K562 (cell line): ENCODE measurements around the gene ARHGAP29. TPM values are rescaled to one million over a fixed set of nuclear protein-coding genes. Genes with fewer than 3 reads are reported as not detected.

Source experiments
- ATAC-seq: fragments of 200-7000 bp; cut with Tn5 transposase; 3 replicates; pipeline ENCODE4 v1.9.1; 2020; ENCODE audit warnings: moderate library complexity
- BruUV-seq: library from RNA; stranded (reverse); fragments of 400-500 nt; replicated peaks from 2 replicates; lab custom pipeline; 2021; lab: Mats Ljungman, UMichigan
- CTCF ChIA-PET: fragments of 300-600 bp; formaldehyde crosslinking; extraction: SDS; loops from one replicate; lab custom pipeline; 2021; ENCODE audit warnings: low intra/inter-chr PET ratio; lab: Yijun Ruan, JAX
- POLR2A ChIA-PET: fragments of 300-600, 350-650 bp; sonication (Branson Sonifier 250); formaldehyde crosslinking; extraction: SDS; loops from one replicate; lab custom pipeline; 2021; ENCODE audit warnings: antibody characterized with exemption, inconsistent platforms; lab: Yijun Ruan, JAX
- DNase-seq, 4 experiments: peaks; one replicate each; pipeline versions ENCODE4 v3.0.0 to v3.0.0-alpha.2; 2011 to 2018; ENCODE audit warnings: low spot score in 3 of 4, mixed read lengths in 3 of 4; ENCODE audit errors: extremely low read depth in 1 of 4
- FAIRE-seq: peaks from 2 replicates; lab custom pipeline; 2011; peaks lifted over from hg19 to GRCh38; lab: Jason Lieb, UNC
- H2AFZ ChIP-seq: 2 replicates; pipeline ENCODE4 v1.6.0; 2011; ENCODE audit warnings: low read depth, low read length, control low read depth, inconsistent platforms
- H3K27ac ChIP-seq: fragments of 200-600 bp; 3 replicates; pipeline ENCODE4 v1.8.0; 2011; ENCODE audit warnings: low read depth, mild to moderate bottlenecking, control low read depth, inconsistent platforms, low read length, moderate library complexity, mixed read lengths; ENCODE audit errors: extremely low read depth
- H3K27me3 ChIP-seq, 2 experiments: fragments of 300-600 bp in 1 of 2; 2 replicates in 1 of 2; 3 replicates in 1 of 2; pipeline versions ENCODE4 v1.6.0 to v1.8.0; 2011; ENCODE audit warnings: inconsistent platforms in 2 of 2, low read length in 2 of 2, mild to moderate bottlenecking in 1 of 2, mixed read lengths in 1 of 2, moderate library complexity in 1 of 2; ENCODE audit not compliant: control insufficient read depth in 2 of 2, insufficient read depth in 2 of 2
- H3K36me3 ChIP-seq: fragments of 300-600 bp; 3 replicates; pipeline ENCODE4 v1.8.0; 2011; ENCODE audit warnings: mild to moderate bottlenecking, low read length, inconsistent platforms; ENCODE audit not compliant: control insufficient read depth, insufficient read depth
- H3K4me1 ChIP-seq, 2 experiments: fragments of 200-600 bp in 1 of 2; replicated peaks in 1 of 2; 2 replicates in 1 of 2; 3 replicates in 1 of 2; pipeline versions ENCODE4 v1.5.1 to v1.8.0; 2011; ENCODE audit warnings: inconsistent platforms in 2 of 2, low read length in 2 of 2, mild to moderate bottlenecking in 1 of 2, mixed read lengths in 1 of 2, moderate library complexity in 1 of 2; ENCODE audit not compliant: control insufficient read depth in 2 of 2, insufficient read depth in 2 of 2
- H3K4me2 ChIP-seq: 2 replicates; pipeline ENCODE4 v1.6.1; 2011; ENCODE audit warnings: low read length, control low read depth, inconsistent platforms, mixed read lengths; ENCODE audit not compliant: insufficient read depth
- H3K4me3 ChIP-seq: fragments of 200-600 bp; sonication (generic), shearing (Covaris generic); 2 replicates; pipeline ENCODE4 v1.5.1; 2016; ENCODE audit warnings: control low read depth, inconsistent platforms
- H3K79me2 ChIP-seq: fragments of 200-600 bp; 3 replicates; pipeline ENCODE4 v1.8.0; 2011; ENCODE audit warnings: low read length, inconsistent platforms; ENCODE audit not compliant: control insufficient read depth, insufficient read depth
- H3K9ac ChIP-seq, 2 experiments: 2 replicates each; pipeline versions ENCODE4 v1.6.0 to v1.6.1; 2011; ENCODE audit warnings: low read depth in 2 of 2, low read length in 2 of 2, control low read depth in 1 of 2, inconsistent platforms in 1 of 2, mild to moderate bottlenecking in 1 of 2, mixed read lengths in 1 of 2; ENCODE audit not compliant: insufficient read depth in 1 of 2
- H3K9me1 ChIP-seq: one replicate; pipeline ENCODE4 v1.6.0; 2011; ENCODE audit warnings: inconsistent platforms, mild to moderate bottlenecking, low read length, moderate library complexity; ENCODE audit not compliant: control insufficient read depth, insufficient read depth
- H3K9me3 ChIP-seq: replicated peaks from 2 replicates; pipeline ENCODE4 v1.5.1; 2011; ENCODE audit warnings: low read depth, low read length, inconsistent platforms; ENCODE audit not compliant: control insufficient read depth, insufficient read depth
- H4K20me1 ChIP-seq: replicated peaks from 2 replicates; pipeline ENCODE4 v1.6.1; 2011; ENCODE audit warnings: low read length, inconsistent platforms, mixed read lengths; ENCODE audit not compliant: control insufficient read depth, insufficient read depth
- ESRRA ChIP-seq: fragments of 450-650 bp; IDR thresholded peaks from 2 replicates; pipeline ENCODE4 v1.6.1; 2014; ENCODE audit warnings: low read depth, mild to moderate bottlenecking, moderate library complexity, borderline replicate concordance
- ETV5 ChIP-seq: sonication (generic); formaldehyde crosslinking; IDR thresholded peaks from 2 replicates; pipeline ENCODE4 v1.4.0; 2020; ENCODE audit warnings: low read depth, mild to moderate bottlenecking, missing genetic modification reagents
- FOXM1 ChIP-seq, 2 experiments: fragments of 450-650 bp in 1 of 2; sonication (generic) in 1 of 2; formaldehyde crosslinking in 1 of 2; IDR thresholded peaks; 2 replicates each; pipeline versions ENCODE4 v1.6.1 to v1.9.0; 2017 to 2022; ENCODE audit warnings: low read depth in 2 of 2, mild to moderate bottlenecking in 2 of 2, missing genetic modification reagents in 1 of 2, moderate library complexity in 1 of 2
- L3MBTL2 ChIP-seq: fragments of 450-650 bp; IDR thresholded peaks from 2 replicates; pipeline ENCODE4 v1.6.1; 2016; ENCODE audit warnings: mild to moderate bottlenecking, moderate library complexity
- RBM39 ChIP-seq: fragments of 200-400 bp; formaldehyde crosslinking; optimal IDR thresholded peaks from 2 replicates; pipeline ENCODE3; 2018; ENCODE audit warnings: low read depth, low read length
- SAFB ChIP-seq: fragments of 200-400 bp; formaldehyde crosslinking; IDR thresholded peaks from 2 replicates; pipeline ENCODE4 v1.6.1; 2017; ENCODE audit warnings: low read depth, low read length, borderline replicate concordance
- SRSF1 ChIP-seq: fragments of 200-400 bp; formaldehyde crosslinking; IDR thresholded peaks from 2 replicates; pipeline ENCODE4 v1.6.1; 2017; ENCODE audit warnings: mild to moderate bottlenecking, low read depth, low read length, moderate library complexity
- TBL1XR1 ChIP-seq, 2 experiments: IDR thresholded peaks; 2 replicates each; pipeline ENCODE4 v1.6.1; 2012; ENCODE audit warnings: improper control_type of control experiment in 2 of 2, low read length in 2 of 2, mild to moderate bottlenecking in 1 of 2
- XRCC5 ChIP-seq: fragments of 200-400 bp; formaldehyde crosslinking; IDR thresholded peaks from 2 replicates; pipeline ENCODE4 v1.6.1; 2017; ENCODE audit warnings: low read depth, mild to moderate bottlenecking, low read length
- WGBS: fragments of 100-300 bp; shearing (Covaris generic); methylation state at CpG from one replicate; pipeline ENCODE4 v1.1.6; 2016; ENCODE audit warnings: low coverage, mixed read lengths; ENCODE audit not compliant: insufficient coverage; ENCODE audit errors: missing lambda C conversion rate; 5-methylcytosine and 5-hydroxymethylcytosine counted together
- in situ Hi-C: fragments of 300-500 bp; cut with MboI; formaldehyde crosslinking; loops from 4 replicates; pipeline ENCODE4 v1.15.0; 2018; ENCODE audit warnings: inconsistent platforms, mixed read lengths
- intact Hi-C: fragments of 100-400 bp; cut with micrococcal nuclease; formaldehyde crosslinking; loops from 2 replicates; pipeline ENCODE4 v1.14.2; 2022
- polyA plus RNA-seq, 8 experiments: library from polyadenylated mRNA; depleted of rRNA in 4 of 8; stranded (reverse) in 5 of 8; unstranded in 3 of 8; fragments of >200 nt; fragmentation: Nextera tagmentation in 2 of 8; fragmentation: Illumina TruSeq in 1 of 8; extraction: Ambion mirVana in 2 of 8; extraction: Trizol in 1 of 8; gene quantifications; 2 replicates each; pipeline versions ENCODE4 v1.2.1 to v1.2.3, GENCODE V29; 2011 to 2014; ENCODE audit warnings: inconsistent platforms in 1 of 8, missing spikeins in 1 of 8
- total RNA-seq, 7 experiments: library from RNA; depleted of rRNA in 6 of 7; stranded (reverse); fragments of >200 nt in 6 of 7; fragmentation: Illumina TruSeq in 2 of 7; extraction: Trizol in 2 of 7; gene quantifications; 2 replicates each; pipeline versions ENCODE4 v1.2.1 to v1.2.3, GENCODE V29; 2011 to 2021; ENCODE audit warnings: low replicate concordance in 1 of 7
- TF ChIP-seq, protein P1 (sequence below): sonication (generic); formaldehyde crosslinking; IDR thresholded peaks from 2 replicates; pipeline ENCODE4 v1.8.1; 2022; ENCODE audit warnings: missing genetic modification reagents
- TF ChIP-seq, protein P2 (sequence below): fragments of 250-450 bp; sonication (Bioruptor Pico); IDR thresholded peaks from 2 replicates; pipeline ENCODE4 v1.5.0; 2020; ENCODE audit warnings: mild to moderate bottlenecking, borderline replicate concordance
- TF ChIP-seq, protein P3 (sequence below): fragments of 450-650 bp; formaldehyde crosslinking; IDR thresholded peaks from 2 replicates; pipeline ENCODE4 v1.4.0; 2022; ENCODE audit warnings: missing genetic modification characterization
- TF ChIP-seq, protein P4 (sequence below): fragments of 450-650 bp; conservative IDR thresholded peaks from 2 replicates; pipeline ENCODE4 v1.6.1; 2016; ENCODE audit warnings: missing genetic modification characterization, low read depth, mild to moderate bottlenecking, control low read depth, missing compliant biosample characterization

ARHGAP29 gene
- total and polyA plus RNA-seq, 9 of the 15 experiments (the other 6 are each of a cell fraction or from before 2014, with no cell fraction given): under 0.01 to 0.13 (median 0.02) TPM; not detected in 5

DNA sequence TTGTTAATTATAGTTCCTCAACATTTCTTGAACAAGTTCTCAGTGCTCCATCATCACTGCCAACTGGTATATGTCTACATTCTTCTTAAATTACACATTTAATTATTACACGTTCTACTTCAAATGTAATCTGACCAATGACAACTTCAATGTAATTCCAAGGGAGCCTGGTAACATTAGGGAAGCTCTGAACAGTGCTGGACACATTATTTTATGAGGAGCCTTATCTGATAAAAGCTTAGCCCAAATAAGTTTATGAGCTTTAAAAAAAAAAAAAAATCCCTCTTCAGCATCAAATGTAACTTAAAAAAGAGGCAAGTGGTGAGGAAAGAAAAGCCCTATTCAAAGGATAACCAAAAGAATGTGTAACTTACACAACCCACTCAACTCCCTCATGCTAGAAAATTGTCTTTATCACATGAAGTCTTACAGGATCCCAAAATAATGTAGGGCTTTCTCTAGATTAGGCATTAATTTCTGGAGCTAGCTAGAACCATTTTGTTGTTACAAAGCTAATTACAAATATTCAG is 81.2 kb downstream of the ARHGAP29 start (continued):
- TF ChIP-seq, protein P1, sequence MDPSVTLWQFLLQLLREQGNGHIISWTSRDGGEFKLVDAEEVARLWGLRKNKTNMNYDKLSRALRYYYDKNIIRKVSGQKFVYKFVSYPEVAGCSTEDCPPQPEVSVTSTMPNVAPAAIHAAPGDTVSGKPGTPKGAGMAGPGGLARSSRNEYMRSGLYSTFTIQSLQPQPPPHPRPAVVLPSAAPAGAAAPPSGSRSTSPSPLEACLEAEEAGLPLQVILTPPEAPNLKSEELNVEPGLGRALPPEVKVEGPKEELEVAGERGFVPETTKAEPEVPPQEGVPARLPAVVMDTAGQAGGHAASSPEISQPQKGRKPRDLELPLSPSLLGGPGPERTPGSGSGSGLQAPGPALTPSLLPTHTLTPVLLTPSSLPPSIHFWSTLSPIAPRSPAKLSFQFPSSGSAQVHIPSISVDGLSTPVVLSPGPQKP: no peak
- TF ChIP-seq, protein P2, sequence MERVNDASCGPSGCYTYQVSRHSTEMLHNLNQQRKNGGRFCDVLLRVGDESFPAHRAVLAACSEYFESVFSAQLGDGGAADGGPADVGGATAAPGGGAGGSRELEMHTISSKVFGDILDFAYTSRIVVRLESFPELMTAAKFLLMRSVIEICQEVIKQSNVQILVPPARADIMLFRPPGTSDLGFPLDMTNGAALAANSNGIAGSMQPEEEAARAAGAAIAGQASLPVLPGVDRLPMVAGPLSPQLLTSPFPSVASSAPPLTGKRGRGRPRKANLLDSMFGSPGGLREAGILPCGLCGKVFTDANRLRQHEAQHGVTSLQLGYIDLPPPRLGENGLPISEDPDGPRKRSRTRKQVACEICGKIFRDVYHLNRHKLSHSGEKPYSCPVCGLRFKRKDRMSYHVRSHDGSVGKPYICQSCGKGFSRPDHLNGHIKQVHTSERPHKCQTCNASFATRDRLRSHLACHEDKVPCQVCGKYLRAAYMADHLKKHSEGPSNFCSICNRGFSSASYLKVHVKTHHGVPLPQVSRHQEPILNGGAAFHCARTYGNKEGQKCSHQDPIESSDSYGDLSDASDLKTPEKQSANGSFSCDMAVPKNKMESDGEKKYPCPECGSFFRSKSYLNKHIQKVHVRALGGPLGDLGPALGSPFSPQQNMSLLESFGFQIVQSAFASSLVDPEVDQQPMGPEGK (CRISPR knock-in tag): no peak
- no peak for TF ChIP-seq SAFB
- TF ChIP-seq, all 486 proteins: peak for 0

DNA sequence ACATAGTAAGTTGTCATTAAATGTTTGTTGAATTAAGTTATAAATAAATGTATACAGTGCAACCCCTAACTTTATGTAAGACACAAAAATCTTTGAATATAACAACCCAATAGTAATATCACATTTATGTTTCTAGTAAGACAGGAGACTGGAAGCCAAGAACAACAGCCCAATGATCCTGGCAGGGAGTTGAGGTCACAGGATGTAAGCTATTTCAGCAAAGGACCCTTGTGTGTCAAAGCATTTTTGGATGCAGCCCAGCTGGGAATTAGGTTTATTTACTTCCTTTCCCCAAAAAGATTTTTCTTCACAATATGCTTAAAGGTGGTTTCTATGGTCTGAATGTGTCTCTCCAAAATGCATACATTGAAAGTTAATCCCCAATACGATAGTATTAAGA is 82.4 kb downstream of the ARHGAP29 start:
- H3K9ac ChIP-seq: no peak overlapping the region
- H3K79me2 ChIP-seq: no peaks in the 10 kb centered on the region
- in situ Hi-C loops: no loop called here
- H4K20me1 ChIP-seq: no peaks in the 10 kb centered on the region
- POLR2A ChIA-PET: interaction anchor here (0.9 kb wide), 1 partner anchor 22 kb away, joined by 3 read pairs; no protein-coding TSS in a partner anchor
- no peak overlapping the region for H2AFZ ChIP-seq
- no peak overlapping the region for H3K4me3 ChIP-seq
- no peak for FAIRE-seq
- intact Hi-C loops: no loop called here
- no peaks in the 10 kb centered on the region for H3K4me1 ChIP-seq
- ATAC-seq: no peak
- CTCF ChIA-PET: no interaction called here
- no peaks in the 10 kb centered on the region for H3K36me3 ChIP-seq
- 0% methylated on average over 1 of the region's 1 CpG for WGBS
- H3K4me2 ChIP-seq: no peak overlapping the region
- no peak for DNase-seq
- BruUV-seq: no TSS peak
- no peak overlapping the region for H3K27ac ChIP-seq
- H3K9me1 ChIP-seq: no peaks in the 10 kb centered on the region
- H3K9me3 ChIP-seq: no peaks in the 10 kb centered on the region
- peaks cover 0 to 6% of the 10 kb centered on the region in 2 experiments; a peak in 2 of 5 replicates for H3K27me3 ChIP-seq
- TF ChIP-seq, protein P3, sequence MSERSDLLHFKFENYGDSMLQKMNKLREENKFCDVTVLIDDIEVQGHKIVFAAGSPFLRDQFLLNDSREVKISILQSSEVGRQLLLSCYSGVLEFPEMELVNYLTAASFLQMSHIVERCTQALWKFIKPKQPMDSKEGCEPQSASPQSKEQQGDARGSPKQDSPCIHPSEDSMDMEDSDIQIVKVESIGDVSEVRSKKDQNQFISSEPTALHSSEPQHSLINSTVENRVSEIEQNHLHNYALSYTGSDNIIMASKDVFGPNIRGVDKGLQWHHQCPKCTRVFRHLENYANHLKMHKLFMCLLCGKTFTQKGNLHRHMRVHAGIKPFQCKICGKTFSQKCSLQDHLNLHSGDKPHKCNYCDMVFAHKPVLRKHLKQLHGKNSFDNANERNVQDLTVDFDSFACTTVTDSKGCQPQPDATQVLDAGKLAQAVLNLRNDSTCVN: no peak
- TF ChIP-seq SRSF1 (no peak), TBL1XR1 (IDR thresholded peaks at IDR 0.05; ENCODE audit: low read length in 2 of 2) (no peak), XRCC5 (no peak), ETV5 (CRISPR knock-in tag) (no peak), L3MBTL2 (no peak), RBM39 (no peak), FOXM1 (IDR thresholded peaks at IDR 0.05; ENCODE audit: low read depth) (no peak), FOXM1 (CRISPR knock-in tag; IDR thresholded peaks at IDR 0.05; ENCODE audit: low read depth) (no peak), ESRRA (no peak)
- TF ChIP-seq, protein P4, sequence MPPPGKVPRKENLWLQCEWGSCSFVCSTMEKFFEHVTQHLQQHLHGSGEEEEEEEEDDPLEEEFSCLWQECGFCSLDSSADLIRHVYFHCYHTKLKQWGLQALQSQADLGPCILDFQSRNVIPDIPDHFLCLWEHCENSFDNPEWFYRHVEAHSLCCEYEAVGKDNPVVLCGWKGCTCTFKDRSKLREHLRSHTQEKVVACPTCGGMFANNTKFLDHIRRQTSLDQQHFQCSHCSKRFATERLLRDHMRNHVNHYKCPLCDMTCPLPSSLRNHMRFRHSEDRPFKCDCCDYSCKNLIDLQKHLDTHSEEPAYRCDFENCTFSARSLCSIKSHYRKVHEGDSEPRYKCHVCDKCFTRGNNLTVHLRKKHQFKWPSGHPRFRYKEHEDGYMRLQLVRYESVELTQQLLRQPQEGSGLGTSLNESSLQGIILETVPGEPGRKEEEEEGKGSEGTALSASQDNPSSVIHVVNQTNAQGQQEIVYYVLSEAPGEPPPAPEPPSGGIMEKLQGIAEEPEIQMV: no peak
